ENCODE results near the gene CCDC27.
"Not testable (repeated sequence)": the region's sequence is repeated elsewhere in the genome, so short reads cannot be mapped to it uniquely, and the experiment has no call there.

The CCDC27 gene

DNA sequence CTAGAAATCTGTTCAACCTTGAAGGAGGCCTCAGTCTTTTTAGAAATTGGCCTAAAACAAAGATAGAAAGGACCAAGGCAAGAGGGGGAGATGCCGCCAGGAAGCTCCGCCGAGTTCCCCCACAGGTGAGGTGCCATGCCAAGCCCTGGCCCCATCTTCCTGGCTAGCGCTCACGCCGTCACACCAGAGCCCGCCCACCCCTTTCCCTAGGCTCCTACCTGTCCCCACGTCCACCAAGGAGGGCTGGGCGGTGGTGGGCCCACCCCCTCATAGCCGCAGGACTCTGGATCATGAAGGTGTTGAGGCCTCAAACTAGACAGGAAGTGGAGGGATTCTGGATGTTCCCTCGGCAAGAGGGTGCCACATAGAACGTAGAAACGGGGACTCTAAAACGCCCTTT lies 15.5 kb upstream of the CCDC27 start:
- no peak for DNase-seq (ENCODE audit: low spot score)

DNA sequence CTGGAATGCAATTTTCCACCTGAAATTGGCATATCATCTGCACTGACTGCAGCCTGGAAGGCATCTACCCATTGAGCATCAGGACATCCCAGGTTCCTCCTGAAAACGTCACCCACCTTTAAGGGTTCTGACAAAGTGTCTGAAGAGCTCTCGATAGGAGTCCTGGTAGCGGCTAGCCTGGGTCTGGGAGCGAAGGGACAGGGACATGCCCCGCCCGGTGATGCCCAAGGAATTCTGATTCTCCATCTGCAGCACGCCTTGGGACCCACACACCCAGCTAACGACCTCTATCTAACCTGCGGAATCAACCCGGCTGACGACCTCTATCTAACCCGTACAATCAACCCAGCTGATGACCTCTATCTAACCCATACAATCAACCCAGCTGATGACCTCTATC lies 13.3 kb upstream of the CCDC27 start:
- no peak for DNase-seq (ENCODE audit: low spot score)

DNA sequence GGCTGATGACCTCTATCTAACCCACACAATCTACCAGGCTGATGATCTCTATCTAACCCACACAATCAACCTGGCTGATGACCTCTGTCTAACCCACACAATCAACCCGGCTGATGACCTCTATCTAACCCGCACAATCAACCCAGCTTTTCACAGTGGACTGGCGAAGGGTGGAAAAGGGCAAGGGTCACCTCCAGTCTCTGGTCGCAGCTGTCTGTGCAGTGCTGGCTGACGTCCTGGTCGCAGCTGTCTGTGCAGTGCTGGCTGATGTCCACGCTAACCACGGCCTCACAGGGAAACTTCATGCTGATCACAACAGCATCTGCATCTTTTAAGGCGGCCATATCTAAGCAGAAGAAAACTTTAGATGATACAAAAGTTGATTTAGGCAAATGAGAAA lies 12.2 kb upstream of the CCDC27 start:
- DNase-seq (ENCODE audit: low spot score): no peak

DNA sequence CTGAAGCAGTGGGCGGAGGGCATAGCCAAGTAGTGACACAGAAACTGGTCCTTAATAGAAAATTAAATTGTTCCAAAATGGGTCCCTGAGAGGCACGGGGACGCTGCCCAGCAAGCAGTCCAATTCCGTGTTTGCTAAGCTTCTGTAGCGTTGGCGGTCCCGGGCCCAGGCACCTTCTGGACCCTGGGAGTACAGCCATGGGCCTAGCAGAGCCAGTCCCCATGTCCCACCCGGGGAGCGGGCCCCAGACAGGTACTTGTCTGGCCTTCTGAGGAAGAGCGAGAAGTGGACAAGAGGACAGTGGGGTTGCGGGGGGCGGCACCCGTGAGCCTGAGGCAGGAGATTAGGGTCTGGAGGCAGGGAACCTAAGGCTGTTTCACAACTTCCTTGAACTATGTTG lies 11.5 kb upstream of the CCDC27 start:
- no peak for DNase-seq (ENCODE audit: low spot score)

DNA sequence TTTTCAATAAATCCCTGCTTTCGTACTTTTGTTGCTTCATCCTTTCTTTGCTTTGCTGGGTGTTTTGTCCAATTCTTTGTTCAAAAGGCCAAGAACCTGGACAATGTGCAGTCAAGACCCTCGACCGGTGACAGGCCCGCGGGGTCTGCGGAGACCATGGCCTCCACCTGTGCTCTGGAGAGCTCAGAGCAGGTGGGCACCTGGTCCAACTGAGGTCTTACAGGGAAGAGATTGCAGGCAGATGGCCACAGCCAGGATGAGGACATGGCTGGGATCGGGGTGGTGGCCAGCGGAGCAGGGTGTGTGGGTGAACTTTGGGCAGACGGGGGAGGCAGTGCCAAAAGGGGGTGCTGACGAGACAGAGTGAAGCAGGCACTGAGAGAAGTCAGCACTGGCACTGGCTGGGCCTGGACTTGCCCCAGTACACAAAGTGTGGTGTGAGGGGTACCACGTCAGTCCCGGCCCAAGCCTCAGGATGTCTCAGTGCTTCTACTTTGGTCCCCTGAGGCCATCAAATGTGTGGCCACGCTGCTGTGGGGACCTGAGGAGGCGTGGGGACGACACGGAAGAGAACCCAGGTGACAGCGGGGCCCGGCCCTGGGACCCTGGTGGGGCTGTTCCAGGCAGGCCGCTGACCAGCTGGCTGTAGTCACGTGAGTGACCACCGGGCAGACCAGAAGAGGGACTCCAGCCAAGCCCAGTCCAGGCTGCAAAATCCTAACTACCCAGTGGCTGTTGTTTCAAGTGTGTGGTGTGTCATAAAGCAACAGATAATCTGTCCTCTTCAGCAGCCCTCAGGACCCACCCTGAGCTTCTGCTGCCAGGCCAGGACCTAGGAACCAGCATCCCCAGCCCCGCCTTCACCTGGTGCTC lies 10.4 kb upstream of the CCDC27 start:
- DNase-seq (ENCODE audit: low spot score): no peak

DNA sequence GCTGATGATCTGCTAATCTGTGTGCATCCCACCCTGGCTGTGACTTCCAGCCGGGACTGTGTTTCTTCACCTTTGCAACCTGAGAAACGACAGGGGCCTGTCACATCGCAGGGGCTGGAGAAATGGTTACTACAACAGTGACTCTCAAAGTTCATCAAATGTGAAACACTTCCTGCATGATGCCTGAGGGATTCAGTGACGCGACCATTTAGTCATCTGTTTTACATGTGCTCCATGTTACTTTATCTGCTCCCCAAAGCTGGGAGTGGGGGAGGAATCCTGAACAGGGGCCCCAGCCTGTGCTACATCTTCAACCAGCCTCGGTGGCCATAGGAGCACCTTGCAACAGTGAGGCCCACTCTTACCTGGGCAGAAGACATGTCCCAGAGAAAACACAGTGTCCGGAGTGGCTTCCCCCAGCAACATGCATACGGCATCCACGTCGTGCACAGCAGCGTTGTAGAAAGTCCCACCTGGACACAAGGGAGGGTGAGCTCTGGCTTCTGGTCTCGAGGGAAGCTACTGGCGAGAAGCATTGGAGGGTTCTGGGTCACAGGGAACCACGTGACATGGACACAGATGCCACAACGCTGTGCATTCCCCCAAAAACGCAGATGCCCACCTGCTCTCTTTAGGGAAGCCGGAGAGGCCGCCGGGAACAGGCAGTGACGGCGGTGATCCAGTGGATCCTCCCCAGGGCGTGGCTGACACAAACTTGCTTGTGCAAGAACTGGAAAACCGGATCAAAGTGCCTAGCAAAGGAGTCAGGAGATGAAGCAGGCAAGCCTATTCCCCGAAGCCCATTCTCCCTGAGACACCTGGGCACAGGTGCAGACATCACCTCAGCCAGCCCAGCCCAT lies 9.6 kb upstream of the CCDC27 start:
- no peak for DNase-seq (ENCODE audit: low spot score)

DNA sequence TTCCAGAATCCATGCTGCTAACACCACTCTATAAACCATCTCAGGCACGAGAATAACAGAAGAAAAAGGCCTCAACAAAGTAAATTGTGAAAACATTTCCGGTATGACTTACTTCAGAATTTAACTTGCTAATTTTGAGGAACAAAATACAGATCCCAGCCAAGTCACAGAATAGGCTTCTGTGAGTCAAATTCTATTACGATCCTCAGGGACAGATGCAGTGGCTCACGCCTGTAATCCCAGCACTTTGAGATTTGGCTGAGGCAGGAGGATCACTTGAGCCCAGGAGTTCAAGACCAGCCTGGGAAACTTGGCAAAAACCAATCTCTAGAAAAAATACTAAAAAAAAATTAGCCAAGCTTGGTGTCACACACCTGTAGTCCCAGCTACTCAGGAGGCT lies 8.8 kb upstream of the CCDC27 start:
- no peak for DNase-seq (ENCODE audit: low spot score)

DNA sequence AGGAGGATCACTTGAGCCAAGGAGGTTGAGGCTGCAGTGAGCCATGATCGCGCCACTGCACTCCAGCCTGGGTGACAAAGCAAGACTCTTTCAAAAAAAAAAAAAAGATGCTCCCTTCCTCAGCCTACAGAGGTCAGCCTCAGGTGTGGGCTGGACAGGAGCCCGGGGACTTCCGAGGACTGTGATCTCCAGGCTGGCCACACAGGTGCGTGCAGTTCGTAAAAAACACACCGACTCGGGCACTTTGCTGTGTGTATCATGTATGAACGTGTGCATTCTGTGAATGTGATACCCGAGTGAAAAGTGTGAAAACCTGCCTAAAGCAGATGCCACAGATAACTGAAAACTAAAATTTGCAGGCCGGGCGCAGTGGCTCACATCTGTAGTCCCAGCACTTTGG lies 8.4 kb upstream of the CCDC27 start:
- no peak for DNase-seq (ENCODE audit: low spot score)

DNA sequence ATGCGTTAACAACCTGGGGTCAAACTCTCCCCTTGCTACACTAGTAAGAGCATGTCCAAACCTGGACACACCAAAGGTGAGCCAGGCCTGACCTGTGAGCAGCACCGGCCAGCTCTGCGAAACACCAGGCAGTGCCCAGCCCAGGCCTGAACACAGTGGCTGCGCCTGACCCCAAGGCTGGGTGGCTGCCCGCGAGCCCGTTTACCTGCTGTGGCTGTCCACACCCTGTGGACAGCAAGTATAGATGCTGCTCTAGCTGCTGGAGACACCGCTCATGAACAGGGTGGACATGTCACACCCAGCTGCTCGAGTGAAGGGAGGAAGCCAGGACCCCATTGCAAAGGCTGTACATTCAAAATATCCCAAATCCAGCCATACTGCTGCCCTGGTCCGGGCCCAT lies 7.6 kb upstream of the CCDC27 start:
- no peak for DNase-seq (ENCODE audit: low spot score)

DNA sequence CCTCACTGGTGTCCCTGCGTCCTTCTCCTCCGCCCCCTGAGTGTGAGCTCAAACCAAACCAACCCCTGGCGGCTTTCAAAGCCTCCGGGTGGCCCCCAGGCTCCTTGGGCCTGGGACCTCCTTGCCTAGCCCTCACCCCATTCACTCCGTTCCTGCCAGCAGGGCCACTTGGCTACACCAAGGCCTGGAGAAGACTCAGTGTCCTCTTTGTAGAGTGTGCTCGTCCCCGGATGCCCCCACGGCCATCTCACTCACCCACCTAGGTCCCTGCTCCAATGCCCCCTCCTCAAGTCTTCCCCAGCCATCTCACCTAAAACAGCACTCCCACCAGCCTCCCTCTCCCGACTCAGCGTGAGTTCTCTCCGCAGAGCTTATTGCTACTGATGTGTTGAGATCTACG lies 7.2 kb upstream of the CCDC27 start:
- DNase-seq (ENCODE audit: low spot score): no peak

DNA sequence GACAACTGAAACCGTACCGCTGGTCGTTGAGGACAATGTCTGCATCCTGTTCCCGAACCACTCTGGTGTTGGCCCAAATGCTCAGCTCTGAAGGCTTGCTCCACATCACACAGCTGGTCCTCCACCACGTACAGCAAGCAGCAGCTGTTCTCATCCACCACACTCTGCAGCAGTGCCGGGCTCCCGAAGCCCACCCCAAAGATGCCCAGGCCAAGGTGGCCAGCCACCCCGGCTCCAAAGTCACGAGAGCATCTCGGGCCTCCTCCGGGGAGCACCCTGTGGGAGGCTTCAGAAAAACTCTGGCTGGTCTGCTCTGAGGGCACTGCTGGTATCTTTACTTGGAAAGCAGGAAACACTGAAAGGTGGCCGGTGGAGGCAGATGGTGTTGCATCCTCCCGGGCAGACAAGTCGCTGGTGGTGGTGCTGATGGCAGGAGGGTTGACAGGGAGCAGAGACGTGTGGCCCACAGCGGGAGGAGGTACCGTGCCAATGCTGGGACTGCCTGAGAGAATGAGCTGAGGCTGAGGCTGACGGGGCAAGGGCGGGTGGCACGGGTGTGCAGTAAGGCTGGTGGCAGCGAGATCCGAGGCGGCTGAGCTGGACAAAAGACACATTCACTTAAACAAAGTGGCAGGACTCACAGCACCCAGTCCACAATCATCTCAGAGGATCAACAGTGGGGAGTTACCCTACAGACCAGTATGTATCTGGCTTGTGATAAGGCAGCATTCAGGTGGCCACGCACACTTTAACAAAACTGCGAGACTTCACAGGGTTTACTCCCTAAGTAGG lies 6.5 kb upstream of the CCDC27 start:
- DNase-seq (ENCODE audit: low spot score): no peak

DNA sequence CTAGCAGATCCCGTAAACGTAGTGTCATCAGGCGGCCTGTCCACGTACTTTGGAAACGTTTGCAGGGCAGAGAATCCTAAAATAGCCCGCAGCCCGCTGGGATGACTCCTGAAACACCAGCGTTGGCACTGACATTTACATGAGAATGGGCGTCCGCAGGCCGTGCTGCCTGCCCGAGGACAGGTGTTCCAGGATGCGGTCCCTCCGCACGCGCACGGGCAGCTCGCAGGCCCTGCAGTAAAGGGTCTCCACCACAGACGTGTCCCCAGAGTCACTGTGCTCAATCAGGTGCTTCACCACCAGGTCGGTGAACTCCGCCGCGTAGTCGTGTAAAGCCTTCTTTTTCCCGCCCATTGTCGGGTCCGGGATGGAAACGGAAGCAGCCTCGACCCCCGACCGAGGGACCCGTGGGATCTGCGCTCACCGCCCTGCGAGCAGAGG lies 5.8 kb upstream of the CCDC27 start:
- no peak for DNase-seq (ENCODE audit: low spot score)

DNA sequence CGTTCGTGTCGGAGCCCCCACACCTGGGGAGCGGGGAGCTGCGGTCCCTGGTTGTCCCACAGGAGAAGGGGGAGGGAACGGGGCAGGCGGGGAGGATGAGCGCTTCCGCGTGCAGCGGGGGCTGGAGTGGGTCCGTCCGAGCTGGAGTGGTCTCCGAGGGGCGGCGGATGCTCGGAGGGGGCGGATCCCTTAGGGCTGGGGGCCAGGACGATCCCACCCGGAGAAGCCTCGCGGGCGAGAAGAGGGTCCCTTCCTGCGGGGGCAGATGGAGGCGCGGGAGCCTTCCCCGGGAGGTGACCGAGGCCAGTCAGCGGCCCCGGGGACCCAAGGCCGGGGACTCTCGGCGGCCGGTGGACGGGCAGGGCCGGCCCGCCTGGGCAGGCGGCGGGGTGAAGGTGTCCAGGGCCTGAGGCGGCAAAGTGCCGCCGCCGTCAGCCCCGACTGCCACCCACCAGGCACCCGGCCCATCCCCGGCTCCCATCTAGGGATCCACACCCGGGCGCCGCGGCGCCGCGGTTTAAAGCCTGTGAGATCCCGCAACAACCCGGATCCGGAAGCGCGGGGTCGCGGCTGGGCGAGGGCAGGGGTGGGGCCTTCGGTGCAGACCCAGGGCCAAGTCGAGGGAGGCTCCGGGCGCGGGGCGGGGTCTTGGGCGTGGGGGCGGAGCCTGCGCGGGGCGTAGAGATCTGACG lies 5.3 kb upstream of the CCDC27 start:
- DNase-seq (ENCODE audit: low spot score): peak; percentile 91

DNA sequence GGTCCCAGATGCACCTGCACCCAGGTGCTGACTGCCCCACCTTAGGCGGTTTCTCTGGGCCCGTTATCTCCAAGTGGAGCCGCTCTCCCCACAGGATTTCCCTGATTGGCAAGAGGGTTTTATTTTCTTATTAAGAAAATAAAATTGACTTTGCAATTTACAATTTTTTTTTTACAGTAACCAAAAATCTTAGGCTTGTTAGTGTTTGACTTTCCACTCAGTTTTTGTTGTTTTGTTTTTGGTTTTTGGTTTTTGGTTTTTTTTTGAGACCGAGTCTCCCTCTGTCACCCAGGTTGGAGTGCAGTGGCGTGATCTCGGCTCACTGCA lies 4.8 kb upstream of the CCDC27 start:
- no peak for DNase-seq (ENCODE audit: low spot score)

DNA sequence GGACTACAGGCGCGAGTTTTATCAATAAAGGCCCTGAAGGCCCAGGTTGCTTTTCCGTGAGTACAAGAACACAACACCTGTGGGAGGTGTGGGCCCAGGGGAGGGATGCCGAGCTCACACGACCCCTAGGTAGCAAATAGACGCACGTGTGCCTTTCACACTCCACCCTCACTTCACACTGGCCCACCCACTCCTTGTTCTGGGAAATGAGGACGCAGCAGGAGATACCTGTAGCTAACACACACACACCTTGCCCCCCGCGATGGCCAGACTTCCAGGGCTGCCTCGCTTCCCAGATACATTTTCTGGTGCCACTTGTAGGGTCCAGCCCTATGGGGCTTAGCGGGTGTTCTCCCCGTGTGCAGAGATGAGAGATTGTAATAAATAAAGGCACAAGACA lies 4.3 kb upstream of the CCDC27 start:
- DNase-seq (ENCODE audit: low spot score): no peak

DNA sequence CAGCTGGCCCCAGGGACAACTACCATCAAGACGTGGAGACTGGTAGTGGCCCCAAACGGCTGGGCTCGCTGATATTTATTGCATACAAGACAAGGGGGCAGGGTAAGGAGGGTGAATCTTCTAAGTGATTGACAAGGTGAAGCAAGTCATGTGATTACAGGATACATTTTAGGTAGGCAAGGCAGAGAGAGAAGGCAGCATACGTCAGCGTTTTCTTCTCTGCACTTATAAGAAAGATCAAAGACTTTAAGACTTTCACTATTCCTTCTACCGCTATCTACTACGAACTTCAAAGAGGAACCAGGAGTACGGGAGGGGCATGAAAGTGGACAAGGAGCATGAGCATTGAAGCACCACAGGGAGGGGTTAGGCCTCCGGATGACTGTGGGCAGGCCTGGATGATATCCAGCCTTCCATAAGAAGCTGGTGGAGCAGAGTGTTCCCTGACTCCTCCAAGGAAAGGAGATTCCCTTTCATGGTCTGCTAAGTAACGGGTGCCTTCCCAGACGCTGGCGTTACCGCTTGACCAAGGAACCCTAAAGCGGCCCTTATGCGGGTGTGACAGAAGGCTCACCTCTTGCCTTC lies 3.8 kb upstream of the CCDC27 start:
- DNase-seq (ENCODE audit: low spot score): not testable (repeated sequence)

DNA sequence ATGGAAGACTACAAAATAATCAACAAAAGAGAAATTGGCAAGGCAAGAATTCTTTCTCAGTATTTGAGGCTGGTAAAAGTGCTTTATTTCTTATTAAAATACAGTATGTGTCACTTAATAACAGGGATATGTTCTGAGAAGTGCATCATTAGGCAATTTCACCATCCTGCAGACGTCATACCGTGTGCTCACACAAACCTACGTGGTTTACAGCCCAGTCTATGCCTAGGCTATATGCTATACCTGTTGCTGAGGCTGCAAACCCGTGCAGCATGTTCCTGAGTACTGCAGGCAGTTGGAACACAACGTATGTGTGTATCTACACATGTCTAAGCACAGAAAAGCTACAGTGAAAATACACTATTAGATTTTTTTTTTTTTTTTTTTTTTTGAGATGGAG lies 2.7 kb upstream of the CCDC27 start:
- DNase-seq (ENCODE audit: low spot score): no peak

DNA sequence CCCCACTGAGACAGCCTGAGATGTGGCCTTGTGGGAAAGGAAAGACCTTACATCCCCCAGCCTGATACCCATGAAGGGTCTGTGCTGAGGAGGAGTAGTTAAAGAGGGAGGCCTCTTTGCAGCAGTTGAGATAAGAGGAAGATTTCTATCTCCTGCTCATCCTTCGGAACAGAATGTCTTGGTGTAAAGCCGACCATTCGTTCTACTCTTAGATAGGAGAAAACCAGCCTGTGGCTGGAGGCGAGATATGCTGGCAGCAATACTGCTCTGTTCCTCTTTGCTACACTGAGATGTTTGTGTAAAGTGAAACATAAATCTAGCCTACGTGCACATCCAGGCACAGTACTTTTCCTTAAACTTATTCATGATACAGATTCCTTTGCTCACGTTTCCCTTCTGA lies 1.5 kb upstream of the CCDC27 start:
- DNase-seq (ENCODE audit: low spot score): no peak

DNA sequence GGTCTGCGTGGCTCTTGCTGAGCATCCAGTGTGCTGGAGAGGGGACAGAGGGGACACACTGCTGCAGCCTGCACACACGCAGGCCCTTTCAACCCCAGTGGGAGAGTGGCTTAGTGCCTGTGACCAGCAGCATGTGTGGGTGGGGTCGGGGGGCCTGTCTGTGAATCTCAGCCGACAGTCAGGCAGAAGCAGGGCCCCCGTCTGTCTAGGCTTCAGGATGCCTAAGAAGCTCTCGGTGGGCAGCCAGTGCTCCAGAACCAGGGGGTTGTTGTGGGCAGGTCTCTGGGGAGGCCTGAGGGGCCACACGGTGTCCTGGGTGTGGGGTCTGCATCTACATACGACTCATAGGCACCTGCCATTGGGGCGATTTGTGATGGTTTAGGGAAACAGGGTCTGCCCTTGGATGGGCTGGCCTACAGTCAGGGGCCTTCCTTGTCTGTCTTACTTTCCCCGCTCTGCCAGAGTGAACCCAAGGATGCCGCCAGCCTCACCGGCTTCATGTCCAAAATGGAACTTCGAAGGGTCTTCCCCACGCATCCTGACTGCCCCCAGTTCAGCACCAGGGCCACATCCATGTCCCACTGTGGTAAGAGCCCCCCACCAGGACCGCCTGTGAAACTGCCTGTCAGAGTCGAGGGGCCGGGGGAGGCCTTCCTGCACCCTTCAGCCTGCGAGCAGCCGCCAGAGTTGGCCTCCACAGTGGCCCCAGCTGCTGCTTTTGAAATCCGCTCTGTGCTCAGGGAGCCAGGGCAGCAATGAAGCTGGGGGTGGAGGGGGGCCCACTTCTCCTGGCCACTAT lies 1.6 kb downstream of the CCDC27 start:
- DNase-seq (ENCODE audit: low spot score): no peak

DNA sequence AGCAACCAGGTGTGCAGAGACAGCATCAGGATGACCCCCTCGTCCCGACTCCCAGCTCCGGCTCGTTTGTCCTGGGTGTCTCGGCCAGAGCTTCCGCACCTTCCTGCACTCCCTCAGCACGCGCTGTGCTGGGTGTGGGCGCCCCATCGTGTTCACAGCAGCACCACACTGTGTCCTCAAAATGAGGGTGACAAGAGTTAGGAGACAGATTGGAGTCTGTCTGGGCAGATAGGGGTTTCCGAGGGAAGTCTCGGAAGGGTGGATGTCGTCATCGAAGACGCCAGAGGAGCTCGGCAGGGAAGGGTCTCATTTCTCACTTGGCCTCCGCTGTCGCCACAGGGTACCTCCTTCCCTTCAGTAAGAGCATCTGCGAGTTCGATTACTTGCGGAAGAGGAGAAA lies 4.1 kb downstream of the CCDC27 start:
- DNase-seq (ENCODE audit: low spot score): no peak

DNA sequence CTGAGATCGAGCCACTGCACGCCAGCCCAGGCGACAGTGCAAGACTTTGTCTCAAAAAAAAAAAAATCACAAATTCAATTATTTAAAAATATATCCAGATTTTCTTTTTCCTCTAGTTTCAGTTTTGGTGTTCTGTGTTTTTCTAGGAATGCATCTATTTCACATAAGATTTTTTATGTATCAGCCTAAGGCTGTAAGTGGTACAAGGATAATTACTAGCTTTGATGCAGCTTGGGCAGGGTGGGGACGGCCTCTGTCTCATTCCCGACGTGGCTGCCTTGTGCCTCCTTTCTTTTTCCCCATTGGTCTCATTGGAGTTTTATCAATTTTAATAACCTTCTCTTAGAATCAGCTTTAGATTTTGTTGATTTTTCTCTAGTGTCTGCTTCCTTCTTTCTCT lies 6.9 kb downstream of the CCDC27 start:
- DNase-seq (ENCODE audit: low spot score): no peak

All from hepatic stellate cell (primary cell).